PC-9 (cell line): ENCODE measurements around the gene PRR7. TPM values are rescaled to one million over a fixed set of nuclear protein-coding genes. Genes with fewer than 3 reads are reported as not detected.

ENCODE experiments used
- BruUV-seq: library from RNA; stranded (reverse); fragments of 400-500 nt; replicated peaks from 2 replicates; lab custom pipeline; 2021; lab: Mats Ljungman, UMichigan
- CTCF ChIA-PET: fragments of 300-600 bp; sonication (Branson Sonifier 250); formaldehyde crosslinking; loops from one replicate; lab custom pipeline; 2022; ENCODE audit warnings: antibody characterized with exemption; lab: Charles Lee
- POLR2A ChIA-PET: fragments of 300-600 bp; sonication (Branson Sonifier 250); formaldehyde crosslinking; loops from one replicate; lab custom pipeline; 2022; ENCODE audit warnings: antibody characterized with exemption; ENCODE audit not compliant: unreplicated experiment; lab: Charles Lee
- DNase-seq, 2 experiments: peaks; one replicate each; pipeline versions ENCODE4 v3.0.0 to v3.0.0-alpha.2; 2015 to 2022; ENCODE audit warnings: mixed read lengths in 1 of 2
- H2AFZ ChIP-seq: fragments of 200-600 bp; sonication (generic); 2 replicates; pipeline ENCODE4 v1.8.1; 2017; ENCODE audit warnings: antibody characterized with exemption
- H3F3A ChIP-seq: fragments of 200-600 bp; sonication (generic); 2 replicates; pipeline ENCODE4 v1.8.1; 2017; ENCODE audit warnings: antibody characterized with exemption, mild to moderate bottlenecking, low read depth; ENCODE audit not compliant: insufficient read depth
- H3K27ac ChIP-seq: fragments of 200-600 bp; sonication (generic); 2 replicates; pipeline ENCODE4 v1.6.1; 2016; ENCODE audit warnings: mixed run types
- H3K27me3 ChIP-seq: fragments of 200-600 bp; sonication (generic); 2 replicates; pipeline ENCODE4 v1.6.1; 2016; ENCODE audit warnings: low read depth, mixed run types; ENCODE audit not compliant: insufficient read depth
- H3K36me3 ChIP-seq: fragments of 200-600 bp; sonication (generic); 2 replicates; pipeline ENCODE4 v1.6.1; 2016; ENCODE audit warnings: low read depth, mixed run types
- H3K4me1 ChIP-seq: fragments of 200-600 bp; sonication (generic); replicated peaks from 2 replicates; pipeline ENCODE4 v1.6.1; 2016; ENCODE audit warnings: mixed run types; ENCODE audit not compliant: insufficient read depth
- H3K4me2 ChIP-seq: fragments of 200-600 bp; sonication (generic); 2 replicates; pipeline ENCODE4 v1.6.1; 2017; ENCODE audit warnings: mixed run types
- H3K4me3 ChIP-seq: fragments of 200-600 bp; sonication (generic); 2 replicates; pipeline ENCODE4 v1.6.1; 2016; ENCODE audit warnings: mixed run types
- H3K79me2 ChIP-seq: fragments of 200-600 bp; sonication (generic); 2 replicates; pipeline ENCODE4 v1.6.1; 2017; ENCODE audit warnings: low read depth, mixed run types
- H3K9me2 ChIP-seq: fragments of 200-600 bp; sonication (generic); 2 replicates; pipeline ENCODE4 v1.8.1; 2017; ENCODE audit warnings: mild to moderate bottlenecking; ENCODE audit not compliant: insufficient read depth
- H3K9me3 ChIP-seq: fragments of 200-600 bp; sonication (generic); 2 replicates; pipeline ENCODE4 v1.8.1; 2016; ENCODE audit warnings: low read depth; ENCODE audit not compliant: insufficient read depth
- H4K20me1 ChIP-seq: fragments of 200-600 bp; sonication (generic); 2 replicates; pipeline ENCODE4 v1.8.1; 2017; ENCODE audit not compliant: insufficient read depth
- EZH2 ChIP-seq: fragments of 200-600 bp; sonication (generic); IDR thresholded peaks from 2 replicates; pipeline ENCODE4 v1.8.0; 2017; ENCODE audit warnings: antibody characterized with exemption, low read depth
- intact Hi-C: fragments of 100-400 bp; cut with micrococcal nuclease; formaldehyde crosslinking; loops from one replicate; pipeline ENCODE4 v1.10.0; 2022; ENCODE audit not compliant: unreplicated experiment
- total RNA-seq: library from RNA; stranded (reverse); gene quantifications from 2 replicates; pipeline ENCODE4 v1.2.3, GENCODE V29; 2021
- TF ChIP-seq, protein P1 (sequence below): fragments of 200-600 bp; sonication (generic); conservative IDR thresholded peaks from 2 replicates; pipeline ENCODE4 v1.6.1; 2017; ENCODE audit warnings: mixed run types, antibody characterized with exemption, mild to moderate bottlenecking, moderate library complexity

The PRR7 gene
- total RNA-seq, 1 experiment from 2014 or later: 22.2 TPM

DNA sequence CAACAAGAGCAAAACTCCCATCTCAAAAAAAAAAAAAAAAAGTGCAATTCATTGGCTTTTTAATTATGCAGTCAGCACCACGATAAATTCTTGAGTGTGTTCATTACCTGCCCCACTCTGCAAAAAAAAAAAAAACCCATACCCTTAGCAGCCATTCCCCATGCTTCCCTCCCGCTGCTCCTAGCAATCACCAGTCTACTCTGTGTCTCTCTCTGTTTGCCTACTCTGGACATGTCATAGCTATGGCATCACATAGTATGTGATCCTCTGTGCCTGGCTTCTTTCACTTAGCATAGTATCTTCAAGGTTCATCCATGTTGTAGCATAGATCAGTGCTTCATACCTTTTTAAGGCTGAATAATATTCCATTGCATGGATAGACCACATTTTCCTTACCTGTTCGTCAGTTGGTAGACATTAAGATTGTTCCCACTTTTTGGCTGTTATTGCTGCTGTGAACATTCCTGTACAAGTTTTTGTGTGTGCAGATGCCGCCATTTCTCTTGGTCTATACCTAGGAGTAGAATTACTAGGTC is 7.0 kb upstream of the PRR7 start:
- no peak for TF ChIP-seq EZH2
- TF ChIP-seq, protein P1, sequence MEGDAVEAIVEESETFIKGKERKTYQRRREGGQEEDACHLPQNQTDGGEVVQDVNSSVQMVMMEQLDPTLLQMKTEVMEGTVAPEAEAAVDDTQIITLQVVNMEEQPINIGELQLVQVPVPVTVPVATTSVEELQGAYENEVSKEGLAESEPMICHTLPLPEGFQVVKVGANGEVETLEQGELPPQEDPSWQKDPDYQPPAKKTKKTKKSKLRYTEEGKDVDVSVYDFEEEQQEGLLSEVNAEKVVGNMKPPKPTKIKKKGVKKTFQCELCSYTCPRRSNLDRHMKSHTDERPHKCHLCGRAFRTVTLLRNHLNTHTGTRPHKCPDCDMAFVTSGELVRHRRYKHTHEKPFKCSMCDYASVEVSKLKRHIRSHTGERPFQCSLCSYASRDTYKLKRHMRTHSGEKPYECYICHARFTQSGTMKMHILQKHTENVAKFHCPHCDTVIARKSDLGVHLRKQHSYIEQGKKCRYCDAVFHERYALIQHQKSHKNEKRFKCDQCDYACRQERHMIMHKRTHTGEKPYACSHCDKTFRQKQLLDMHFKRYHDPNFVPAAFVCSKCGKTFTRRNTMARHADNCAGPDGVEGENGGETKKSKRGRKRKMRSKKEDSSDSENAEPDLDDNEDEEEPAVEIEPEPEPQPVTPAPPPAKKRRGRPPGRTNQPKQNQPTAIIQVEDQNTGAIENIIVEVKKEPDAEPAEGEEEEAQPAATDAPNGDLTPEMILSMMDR: no peak
- no peak overlapping the region for H3K27ac ChIP-seq
- H3F3A ChIP-seq: peaks cover 60% of the 10 kb centered on the region
- H3K4me1 ChIP-seq: no peaks in the 10 kb centered on the region
- no peak overlapping the region for H2AFZ ChIP-seq
- no TSS peak for BruUV-seq
- H3K27me3 ChIP-seq: no peaks in the 10 kb centered on the region
- no peaks in the 10 kb centered on the region for H3K79me2 ChIP-seq
- H4K20me1 ChIP-seq: peaks cover 12% of the 10 kb centered on the region
- DNase-seq: peak in 1 of 2 experiments; percentile 19
- POLR2A ChIA-PET: no interaction called here
- H3K4me3 ChIP-seq: no peak overlapping the region
- intact Hi-C loops: no loop called here
- no peaks in the 10 kb centered on the region for H3K9me3 ChIP-seq
- CTCF ChIA-PET: no interaction called here
- no peaks in the 10 kb centered on the region; the same call in 1 of the 2 replicates for H3K36me3 ChIP-seq
- H3K4me2 ChIP-seq: no peak overlapping the region
- H3K9me2 ChIP-seq: no peaks in the 10 kb centered on the region

DNA sequence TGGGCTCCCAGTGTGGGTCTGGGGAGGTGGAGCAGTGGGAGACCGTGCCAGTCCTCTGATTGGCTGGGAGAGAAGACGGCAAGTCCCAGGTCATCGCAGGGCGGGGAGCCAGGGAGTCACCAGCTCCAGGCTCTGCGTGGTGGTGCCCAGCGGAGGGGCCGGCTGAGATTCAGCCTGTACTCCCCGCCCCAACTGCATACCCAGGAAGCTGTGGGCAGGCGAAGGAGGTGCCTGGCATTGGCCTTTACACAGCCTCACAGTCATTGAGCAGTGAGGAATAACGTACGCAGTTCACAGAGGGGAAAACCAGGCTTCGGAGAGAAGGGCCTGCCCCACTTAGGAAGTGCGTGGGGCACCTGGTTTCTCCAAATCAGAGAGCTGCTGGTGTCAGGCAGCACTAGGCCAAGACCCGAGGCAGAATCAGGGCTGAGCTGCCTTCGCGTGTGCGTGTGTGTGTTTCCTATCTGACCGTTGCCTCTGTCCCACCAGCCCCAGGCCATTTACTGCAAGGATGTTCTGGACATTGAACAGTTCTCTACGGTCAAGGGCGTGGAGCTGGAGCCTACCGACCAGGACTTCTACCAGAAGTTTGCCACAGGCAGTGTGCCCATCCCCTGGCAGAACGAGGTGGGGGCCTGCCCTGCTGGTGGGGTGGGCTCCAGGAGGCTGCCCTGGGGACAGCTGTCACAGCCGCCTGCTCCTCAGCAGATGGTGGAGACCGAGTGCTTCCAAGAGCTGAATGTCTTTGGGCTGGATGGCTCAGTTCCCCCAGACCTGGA is 6.2 kb upstream of the PRR7 start:
- DNase-seq: peak in 1 of 2 experiments; percentile 30
- ChIA-PET POLR2A (no interaction called here), CTCF (no interaction called here)
- Histone ChIP-seq H3K9me3 (no peaks in the 10 kb centered on the region), H3K4me2 (no peak overlapping the region), H3K4me1 (no peaks in the 10 kb centered on the region), H2AFZ (no peak overlapping the region), H3K36me3 (no peaks in the 10 kb centered on the region; the same call in 1 of the 2 replicates), H3K9me2 (no peaks in the 10 kb centered on the region), H3K4me3 (no peak overlapping the region), H3K27me3 (no peaks in the 10 kb centered on the region), H3K27ac (no peak overlapping the region), H4K20me1 (peaks cover 14% of the 10 kb centered on the region), H3K79me2 (peaks cover 8% of the 10 kb centered on the region), H3F3A (peaks cover 61% of the 10 kb centered on the region)
- TF ChIP-seq EZH2: no peak
- intact Hi-C loops: no loop called here
- BruUV-seq: no TSS peak

DNA sequence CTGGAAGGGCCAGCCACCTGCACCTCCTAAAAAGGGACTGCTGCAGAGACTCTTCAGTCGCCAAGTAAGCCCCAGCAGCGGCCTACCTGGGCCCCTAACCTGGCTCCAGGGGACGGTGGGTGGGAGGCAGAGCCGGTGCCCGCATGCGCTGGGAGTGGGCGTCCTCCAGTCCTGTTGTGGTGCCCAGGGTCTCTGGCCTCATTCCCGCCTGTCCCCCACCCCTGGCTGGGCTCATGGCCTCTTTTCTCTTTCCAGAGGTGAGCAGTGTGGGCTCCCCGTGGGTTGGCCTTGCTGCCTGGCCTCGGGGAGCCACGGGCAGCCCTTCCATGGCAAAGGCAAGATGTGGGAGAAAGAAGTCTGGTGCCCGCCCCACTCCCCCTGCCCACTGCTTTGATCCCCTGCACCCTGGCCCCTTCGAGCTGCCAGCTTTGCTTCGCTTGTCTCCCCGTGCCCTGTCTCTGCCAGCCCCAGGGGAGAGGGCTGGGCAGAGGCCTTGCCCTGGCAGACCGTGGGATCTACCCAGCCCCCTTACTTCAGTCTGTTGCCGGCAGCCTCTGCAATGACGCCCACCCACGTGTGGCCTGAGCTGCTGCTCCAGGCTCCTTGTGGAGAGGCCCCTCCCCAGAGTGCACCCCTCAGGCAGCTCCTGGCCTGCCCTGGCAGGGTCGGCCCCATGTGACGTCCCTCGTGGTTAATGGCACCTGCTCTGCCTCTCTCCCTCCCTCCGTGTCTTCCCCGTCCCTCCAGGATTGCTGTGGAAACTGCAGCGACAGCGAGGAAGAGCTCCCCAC is 5.4 kb upstream of the PRR7 start:
- Histone ChIP-seq H3K79me2 (peaks cover 16% of the 10 kb centered on the region), H3K4me1 (0 out of 2 replicates have a peak, but pooled peaks cover 3% of the 10 kb centered on the region), H3K27me3 (no peaks in the 10 kb centered on the region), H4K20me1 (peaks cover 20% of the 10 kb centered on the region), H3K36me3 (no peaks in the 10 kb centered on the region; the same call in 1 of the 2 replicates), H3F3A (peaks cover 66% of the 10 kb centered on the region), H2AFZ (no peak overlapping the region), H3K4me3 (no peak overlapping the region), H3K4me2 (no peak overlapping the region), H3K9me2 (no peaks in the 10 kb centered on the region), H3K27ac (no peak overlapping the region), H3K9me3 (no peaks in the 10 kb centered on the region)
- POLR2A ChIA-PET: no interaction called here
- TF ChIP-seq EZH2: no peak
- TF ChIP-seq, protein P1: no peak
- CTCF ChIA-PET: no interaction called here
- DNase-seq: no peak
- no TSS peak for BruUV-seq
- intact Hi-C loops: no loop called here
